WTC11 (cell line): ENCODE results near the gene FCGR3B.
"Not testable (repeated sequence)": the region's sequence is repeated elsewhere in the genome, so short reads cannot be mapped to it uniquely, and the experiment has no call there.

ENCODE experiments used
- CTCF ChIP-seq: fragments of 200-600 bp; IDR thresholded peaks from 2 replicates; pipeline ENCODE4 v1.8.0; 2022; ENCODE audit warnings: antibody characterized with exemption
- ELF4 ChIP-seq: sonication (generic); formaldehyde crosslinking; IDR thresholded peaks from 2 replicates; pipeline ENCODE4 v1.8.1; 2022; ENCODE audit warnings: low read depth, mild to moderate bottlenecking, moderate library complexity, missing genetic modification reagents
- ETV6 ChIP-seq: sonication (generic); formaldehyde crosslinking; IDR thresholded peaks from 2 replicates; pipeline ENCODE4 v1.8.1; 2022; ENCODE audit warnings: mild to moderate bottlenecking, missing genetic modification reagents
- HMGXB4 ChIP-seq: sonication (generic); formaldehyde crosslinking; IDR thresholded peaks from 2 replicates; pipeline ENCODE4 v1.8.1; 2023; ENCODE audit warnings: mild to moderate bottlenecking, moderate library complexity, missing genetic modification reagents
- MAX ChIP-seq: sonication (generic); formaldehyde crosslinking; IDR thresholded peaks from 2 replicates; pipeline ENCODE4 v1.8.0; 2022; ENCODE audit warnings: mild to moderate bottlenecking, missing genetic modification reagents

- not testable (repeated sequence) for TF ChIP-seq CTCF; ETV6 (CRISPR knock-in tag); ELF4 (CRISPR knock-in tag); HMGXB4 (CRISPR knock-in tag); MAX (CRISPR knock-in tag)
Observed at GRCh38 chr1:161626445-161627146, 4.4 kb downstream of the FCGR3B start.
